Measurements from ENCODE around the gene CCNF.
"Not testable (repeated sequence)": the region's sequence is repeated elsewhere in the genome, so short reads cannot be mapped to it uniquely, and the experiment has no call there.

The CCNF gene

DNA sequence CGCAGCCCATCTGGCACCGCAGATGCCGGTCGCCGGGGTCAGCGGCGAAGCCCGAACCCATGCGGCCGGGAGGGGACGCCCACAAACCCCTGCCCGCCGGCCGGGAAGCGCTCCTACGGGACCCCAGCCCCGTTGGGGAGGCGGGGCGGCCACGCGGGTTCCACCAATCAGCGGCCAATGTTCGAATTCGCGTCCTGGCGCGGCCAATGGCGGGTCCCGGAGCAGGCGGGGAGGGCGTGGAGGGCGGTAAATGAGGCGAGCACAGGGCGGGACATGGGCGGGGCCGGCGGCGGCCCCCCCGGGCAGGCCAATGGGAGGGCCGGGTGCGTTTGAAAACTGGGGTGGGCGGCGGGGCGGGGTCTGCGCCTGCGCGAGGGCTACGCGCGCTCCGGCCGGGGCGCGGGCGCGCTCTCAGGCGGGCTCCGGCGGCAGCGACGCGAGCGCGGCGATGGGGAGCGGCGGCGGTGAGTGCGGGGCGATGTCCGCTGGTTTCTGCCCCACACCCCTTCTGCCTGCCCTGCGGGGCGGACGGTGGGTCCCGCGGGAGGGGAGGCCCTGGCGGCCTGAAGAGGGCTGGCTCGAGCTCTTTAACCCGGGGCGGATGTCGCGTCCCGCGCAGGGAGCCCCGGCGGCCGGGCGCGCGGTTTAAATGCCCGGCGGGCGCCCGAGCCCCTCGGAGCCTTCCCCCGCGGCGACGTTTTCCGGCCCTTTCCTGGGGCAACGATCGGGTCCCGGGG, at the start of gene CCNF:
TSS of gene CCNF (plus strand) at position 414 of the 737 bp plus-strand sequence. CDS start at position 449, 35 bp downstream.
- peak; percentile 94 for DNase-seq (ENCODE audit: insufficient read length, low spot score)
- TF ChIP-seq POLR2A (IDR thresholded peaks at IDR 0.05; ENCODE audit: low read depth, low read length) = peak; percentile 94
- FAIRE-seq = no peak

GRCh38 chr16:2383501-2383900, 45.7 kb upstream of the CCNF start:
- FAIRE-seq (no peak), DNase-seq (ENCODE audit: insufficient read length, low spot score) (no peak)
- TF ChIP-seq POLR2A (IDR thresholded peaks at IDR 0.05; ENCODE audit: low read depth, low read length) = no peak

GRCh38 chr16:2384426-2384825, 44.8 kb upstream of the CCNF start:
- DNase-seq (ENCODE audit: insufficient read length, low spot score) = no peak
- no peak for FAIRE-seq
- no peak for TF ChIP-seq POLR2A (IDR thresholded peaks at IDR 0.05; ENCODE audit: low read depth, low read length)

- TF ChIP-seq POLR2A (IDR thresholded peaks at IDR 0.05; ENCODE audit: low read depth, low read length) = no peak
- FAIRE-seq = no peak
These were observed 43.9 kb upstream of the CCNF start for GRCh38 chr16:2385190-2385836.

DNA sequence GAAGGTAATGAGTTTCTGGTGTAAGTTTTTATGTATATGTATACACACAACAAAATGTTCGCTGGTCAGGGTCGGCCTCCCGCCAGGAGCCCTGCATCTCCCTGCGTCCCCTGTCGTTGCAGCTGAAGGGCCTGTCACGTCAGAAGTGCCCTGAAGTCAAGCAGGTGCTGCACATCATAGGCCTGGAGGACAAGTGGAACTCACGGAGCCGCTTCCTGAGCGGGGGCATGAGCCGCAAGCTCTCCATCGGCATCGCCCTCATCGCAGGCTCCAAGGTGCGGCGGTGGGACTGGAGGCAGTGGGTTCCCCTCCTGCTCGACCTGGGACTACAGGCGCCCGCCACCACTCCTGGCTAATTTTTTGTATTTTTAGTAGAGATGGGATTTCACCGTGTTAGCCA, 43.3 kb upstream of the CCNF start:
- DNase-seq (ENCODE audit: insufficient read length, low spot score); FAIRE-seq: not testable (repeated sequence)

More at GRCh38 chr16:2385190-2385836, 43.9 kb upstream of the CCNF start:
- DNase-seq (ENCODE audit: insufficient read length, low spot score) = no peak

- TF ChIP-seq POLR2A (IDR thresholded peaks at IDR 0.05; ENCODE audit: low read depth, low read length) = no peak
- FAIRE-seq (no peak), DNase-seq (ENCODE audit: insufficient read length, low spot score) (no peak)
These were observed 42.3 kb upstream of the CCNF start for GRCh38 chr16:2386990-2387389.

- no peak for DNase-seq (ENCODE audit: insufficient read length, low spot score)
- no peak for TF ChIP-seq POLR2A (IDR thresholded peaks at IDR 0.05; ENCODE audit: low read depth, low read length)
- FAIRE-seq = no peak
These were observed 40.9 kb upstream of the CCNF start for GRCh38 chr16:2388139-2388874.

GRCh38 chr16:2388875-2389433, 40.3 kb upstream of the CCNF start:
- no peak for FAIRE-seq
- no peak for DNase-seq (ENCODE audit: insufficient read length, low spot score)
- no peak for TF ChIP-seq POLR2A (IDR thresholded peaks at IDR 0.05; ENCODE audit: low read depth, low read length)

DNA sequence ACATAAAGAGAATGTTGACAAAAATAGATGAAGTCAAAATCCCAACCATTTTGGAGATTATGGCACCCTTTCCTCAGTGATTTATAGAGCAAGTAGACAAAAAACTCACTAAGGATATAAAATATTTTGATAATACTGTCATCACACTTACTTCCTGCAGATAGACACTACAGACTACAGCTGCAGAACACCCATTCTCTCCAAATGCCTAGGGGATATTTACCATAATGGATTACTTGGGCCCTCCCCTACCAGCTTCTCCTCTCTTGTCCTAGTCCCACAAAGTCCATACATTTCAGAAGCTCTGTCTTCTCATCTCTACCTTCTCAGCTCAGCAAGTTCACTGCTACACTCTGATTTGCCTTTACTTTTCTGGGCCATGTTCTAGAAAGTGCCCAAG, 37.2 kb upstream of the CCNF start:
- no peak for DNase-seq (ENCODE audit: insufficient read length, low spot score)
- FAIRE-seq = no peak
- TF ChIP-seq POLR2A (IDR thresholded peaks at IDR 0.05; ENCODE audit: low read depth, low read length) = no peak

GRCh38 chr16:2398520-2398919, 30.7 kb upstream of the CCNF start:
- no peak for FAIRE-seq
- no peak for TF ChIP-seq POLR2A (IDR thresholded peaks at IDR 0.05; ENCODE audit: low read depth, low read length)
- DNase-seq (ENCODE audit: insufficient read length, low spot score) = no peak

DNA sequence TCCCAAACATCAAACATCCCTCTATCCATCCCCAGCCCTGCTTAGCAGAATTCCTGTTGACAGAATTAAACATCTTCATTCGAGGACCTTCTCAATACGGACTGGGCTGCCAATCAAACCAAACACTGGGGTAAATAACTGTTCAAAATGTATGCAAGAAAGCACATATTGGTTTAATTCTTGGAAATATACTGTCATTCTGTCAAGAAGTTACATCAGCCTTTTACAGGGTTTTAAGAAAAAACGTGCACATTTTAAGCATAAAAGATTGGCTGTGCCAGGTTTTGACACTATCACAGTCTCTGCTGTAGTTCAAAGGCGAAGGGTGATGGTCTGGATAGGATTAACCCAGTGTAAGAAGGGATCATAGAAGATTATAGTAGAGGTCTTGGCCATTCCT, 25.1 kb upstream of the CCNF start:
- no peak for TF ChIP-seq POLR2A (IDR thresholded peaks at IDR 0.05; ENCODE audit: low read depth, low read length)
- no peak for FAIRE-seq
- no peak for DNase-seq (ENCODE audit: insufficient read length, low spot score)

DNA sequence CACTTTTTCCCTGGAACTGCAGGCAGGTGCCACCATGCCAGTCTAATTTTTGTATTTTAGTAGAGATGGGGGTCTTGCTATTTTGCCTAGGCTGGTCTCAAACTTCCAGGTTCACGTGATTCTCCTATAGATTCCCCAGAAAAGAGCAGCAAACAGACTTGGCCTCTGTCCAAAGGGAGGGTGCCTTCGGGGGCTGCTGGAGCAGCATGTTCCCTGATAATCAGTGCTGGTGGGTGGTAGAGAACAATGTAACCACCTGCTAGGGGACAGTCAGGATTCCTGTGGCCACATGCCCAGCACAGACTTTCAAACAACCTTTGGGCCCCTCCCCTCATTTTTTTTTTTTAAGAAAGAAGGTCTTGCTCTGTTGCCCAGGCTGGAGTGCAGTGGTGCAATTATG, 14.2 kb upstream of the CCNF start:
- no peak for TF ChIP-seq POLR2A (IDR thresholded peaks at IDR 0.05; ENCODE audit: low read depth, low read length)
- no peak for FAIRE-seq

GRCh38 chr16:2420035-2420434, 9.2 kb upstream of the CCNF start:
- FAIRE-seq (no peak), DNase-seq (ENCODE audit: insufficient read length, low spot score) (no peak)
- TF ChIP-seq POLR2A (IDR thresholded peaks at IDR 0.05; ENCODE audit: low read depth, low read length) = no peak

More for the DNA sequence above, 14.2 kb upstream of the CCNF start:
- DNase-seq (ENCODE audit: insufficient read length, low spot score) = no peak
